HEK293T (cell line): ENCODE data around the gene WIPF1.

ENCODE experiments used
- CTCF ChIA-PET: fragments of 350-600 bp; formaldehyde crosslinking; extraction: SDS; loops from one replicate; lab custom pipeline; 2021; ENCODE audit warnings: antibody characterized with exemption, inconsistent platforms; lab: Yijun Ruan, JAX
- POLR2A ChIA-PET: fragments of 350-600 bp; formaldehyde crosslinking; extraction: SDS; loops from one replicate; lab custom pipeline; 2020; ENCODE audit warnings: antibody characterized with exemption, inconsistent platforms; lab: Yijun Ruan, JAX
- DNase-seq: peaks from one replicate; pipeline ENCODE4 v3.0.0; 2012; ENCODE audit warnings: mixed read lengths; ENCODE audit errors: extremely low spot score
- ARNT ChIP-seq: fragments of 450-650 bp; IDR thresholded peaks from 2 replicates; pipeline ENCODE4 v1.6.1; 2017; ENCODE audit warnings: mild to moderate bottlenecking
- BHLHE40 ChIP-seq: fragments of 450-650 bp; IDR thresholded peaks from 2 replicates; pipeline ENCODE4 v1.6.1; 2016; ENCODE audit warnings: mild to moderate bottlenecking, moderate library complexity, borderline replicate concordance
- CTBP1 ChIP-seq: fragments of 450-650 bp; IDR thresholded peaks from 2 replicates; pipeline ENCODE4 v1.6.1; 2016; ENCODE audit warnings: borderline replicate concordance
- ELF4 ChIP-seq: fragments of 450-650 bp; IDR thresholded peaks from 2 replicates; pipeline ENCODE4 v1.6.1; 2017; ENCODE audit warnings: antibody characterized with exemption
- FOXA1 ChIP-seq: fragments of 450-650 bp; IDR thresholded peaks from 2 replicates; pipeline ENCODE4 v1.6.1; 2016; ENCODE audit warnings: mild to moderate bottlenecking
- FOXK2 ChIP-seq: fragments of 450-650 bp; IDR thresholded peaks from 2 replicates; pipeline ENCODE4 v1.6.1; 2016; ENCODE audit warnings: mild to moderate bottlenecking
- FOXM1 ChIP-seq: fragments of 450-650 bp; IDR thresholded peaks from 2 replicates; pipeline ENCODE4 v1.6.1; 2017; ENCODE audit warnings: mild to moderate bottlenecking, borderline replicate concordance
- HDGF ChIP-seq: fragments of 450-650 bp; IDR thresholded peaks from 2 replicates; pipeline ENCODE4 v1.6.1; 2017; ENCODE audit warnings: antibody characterized with exemption, borderline replicate concordance
- L3MBTL2 ChIP-seq: fragments of 450-650 bp; conservative IDR thresholded peaks from 2 replicates; pipeline ENCODE4 v1.6.1; 2016; ENCODE audit warnings: mild to moderate bottlenecking
- LEF1 ChIP-seq: fragments of 450-650 bp; IDR thresholded peaks from 2 replicates; pipeline ENCODE4 v1.6.1; 2017; ENCODE audit warnings: mild to moderate bottlenecking, borderline replicate concordance
- NFRKB ChIP-seq: fragments of 450-650 bp; IDR thresholded peaks from 2 replicates; pipeline ENCODE4 v1.6.1; 2016; ENCODE audit warnings: mild to moderate bottlenecking, moderate library complexity
- SP1 ChIP-seq: fragments of 450-650 bp; IDR thresholded peaks from 2 replicates; pipeline ENCODE4 v1.6.1; 2017
- SUZ12 ChIP-seq: fragments of 450-650 bp; IDR thresholded peaks from 2 replicates; pipeline ENCODE4 v1.6.1; 2016; ENCODE audit warnings: mild to moderate bottlenecking
- TARDBP ChIP-seq: fragments of 450-650 bp; IDR thresholded peaks from 2 replicates; pipeline ENCODE4 v1.6.1; 2016
- ZNF384 ChIP-seq: fragments of 450-650 bp; IDR thresholded peaks from 2 replicates; pipeline ENCODE4 v1.6.1; 2016
- TF ChIP-seq, protein P1 (sequence below): fragments of 450-650 bp; IDR thresholded peaks from 2 replicates; pipeline ENCODE4 v1.6.1; 2016

WIPF1 gene

DNA sequence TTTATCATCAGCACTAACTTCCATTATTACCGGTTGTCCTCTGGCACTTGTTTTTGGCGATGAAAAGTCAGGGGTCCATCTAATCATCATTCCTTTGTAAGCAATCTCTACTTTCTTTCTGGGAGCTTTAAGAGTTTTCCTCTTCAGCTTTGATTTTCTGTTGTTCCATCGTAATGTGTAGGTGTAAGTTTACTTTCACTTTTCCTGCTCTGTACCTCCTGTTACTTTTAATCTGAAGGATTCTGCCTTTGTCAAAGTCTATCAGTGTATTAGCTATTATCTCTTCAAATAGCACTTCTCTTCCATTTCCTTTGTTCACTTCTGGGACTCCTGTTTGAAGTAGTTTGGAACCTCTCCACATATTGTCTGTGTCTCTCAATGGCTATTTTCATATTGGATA lies 85.3 kb downstream of the WIPF1 start:
- ChIA-PET CTCF (no interaction called here), POLR2A (no interaction called here)
- DNase-seq: no peak
- TF ChIP-seq ELF4 (no peak), L3MBTL2 (no peak), TARDBP (no peak), BHLHE40 (no peak), CTBP1 (no peak), FOXM1 (no peak)
- TF ChIP-seq, protein P1, sequence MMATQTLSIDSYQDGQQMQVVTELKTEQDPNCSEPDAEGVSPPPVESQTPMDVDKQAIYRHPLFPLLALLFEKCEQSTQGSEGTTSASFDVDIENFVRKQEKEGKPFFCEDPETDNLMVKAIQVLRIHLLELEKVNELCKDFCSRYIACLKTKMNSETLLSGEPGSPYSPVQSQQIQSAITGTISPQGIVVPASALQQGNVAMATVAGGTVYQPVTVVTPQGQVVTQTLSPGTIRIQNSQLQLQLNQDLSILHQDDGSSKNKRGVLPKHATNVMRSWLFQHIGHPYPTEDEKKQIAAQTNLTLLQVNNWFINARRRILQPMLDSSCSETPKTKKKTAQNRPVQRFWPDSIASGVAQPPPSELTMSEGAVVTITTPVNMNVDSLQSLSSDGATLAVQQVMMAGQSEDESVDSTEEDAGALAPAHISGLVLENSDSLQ: no peak

DNA sequence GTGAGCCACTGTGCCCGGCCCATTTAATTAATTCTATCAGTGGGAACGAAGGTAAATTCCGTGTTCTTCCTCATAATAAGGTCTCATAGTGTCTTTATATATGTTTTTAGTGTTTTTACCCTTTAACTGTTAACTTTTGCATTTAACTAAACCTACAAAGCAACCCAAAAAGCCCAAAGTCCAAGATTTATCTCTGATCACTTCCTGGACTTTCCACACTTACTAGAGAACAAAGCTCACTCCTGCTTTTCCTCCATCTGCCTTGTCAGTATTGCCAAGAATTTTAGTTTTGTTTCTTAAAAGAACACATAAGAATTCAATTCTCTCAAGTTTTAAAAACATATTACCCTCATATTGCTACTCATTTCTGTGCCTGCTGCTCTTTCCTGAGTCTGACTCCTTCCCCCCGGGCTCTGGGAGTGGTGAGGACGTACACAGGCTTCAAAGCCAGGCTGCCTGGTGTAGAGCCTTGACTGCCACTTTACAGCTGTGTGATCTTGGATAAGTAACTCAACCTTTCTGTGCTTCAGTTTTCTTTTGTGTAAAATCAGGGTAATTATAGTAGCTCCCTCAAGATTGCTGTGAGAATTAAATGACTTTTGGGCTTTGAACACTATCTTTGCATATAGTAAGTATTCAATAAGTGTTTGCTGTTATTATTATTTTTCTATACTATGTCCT lies 85.9 kb downstream of the WIPF1 start:
- TF ChIP-seq, protein P1: no peak
- no peak for TF ChIP-seq HDGF
- TF ChIP-seq SP1: no peak
- TF ChIP-seq ARNT: no peak
- no peak for TF ChIP-seq LEF1
- no peak for TF ChIP-seq ZNF384
- no peak for TF ChIP-seq FOXK2
- no peak for TF ChIP-seq L3MBTL2
- TF ChIP-seq FOXA1: no peak
- no peak for DNase-seq
- CTCF ChIA-PET: no interaction called here
- POLR2A ChIA-PET: no interaction called here

DNA sequence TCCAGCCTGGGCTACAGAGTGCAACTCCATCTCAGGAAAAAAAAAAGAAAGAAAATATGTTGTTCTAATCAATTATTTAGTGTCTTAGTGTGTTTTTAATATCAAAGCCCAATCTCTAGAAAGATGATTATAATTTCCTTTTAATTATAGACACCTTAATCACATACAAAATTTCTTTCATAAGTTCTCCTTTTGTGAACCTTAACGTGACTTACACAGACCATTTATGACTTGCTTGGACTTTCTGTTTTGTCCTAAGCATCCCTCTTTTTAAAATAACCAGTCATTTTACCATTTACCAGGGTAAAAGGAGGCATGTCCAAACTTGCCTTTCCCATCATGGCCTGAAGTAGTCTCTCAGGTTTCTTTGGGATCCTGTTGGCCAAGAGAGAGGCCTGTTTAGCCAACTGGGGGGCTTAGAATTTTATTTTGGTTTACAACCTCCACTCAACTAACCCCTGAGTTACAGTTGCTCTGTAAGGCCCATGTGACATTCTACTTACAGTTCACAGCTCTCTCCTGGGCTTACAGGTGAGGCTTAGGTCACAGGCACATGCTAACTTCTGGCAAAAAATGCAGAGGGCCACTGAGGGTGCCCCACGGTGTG lies 86.9 kb downstream of the WIPF1 start:
- ChIA-PET POLR2A (no interaction called here), CTCF (no interaction called here)
- no peak for DNase-seq
- no peak for TF ChIP-seq LEF1
- no peak for TF ChIP-seq ARNT
- TF ChIP-seq SP1: no peak
- TF ChIP-seq SUZ12: no peak
- no peak for TF ChIP-seq FOXA1
- TF ChIP-seq ZNF384: no peak
- no peak for TF ChIP-seq CTBP1
- TF ChIP-seq BHLHE40: no peak
- TF ChIP-seq HDGF: no peak
- TF ChIP-seq FOXK2: no peak
- no peak for TF ChIP-seq L3MBTL2
- no peak for TF ChIP-seq NFRKB
- TF ChIP-seq TARDBP: no peak
